ENCODE measurements around the gene ERP27.

Gene ERP27

DNA sequence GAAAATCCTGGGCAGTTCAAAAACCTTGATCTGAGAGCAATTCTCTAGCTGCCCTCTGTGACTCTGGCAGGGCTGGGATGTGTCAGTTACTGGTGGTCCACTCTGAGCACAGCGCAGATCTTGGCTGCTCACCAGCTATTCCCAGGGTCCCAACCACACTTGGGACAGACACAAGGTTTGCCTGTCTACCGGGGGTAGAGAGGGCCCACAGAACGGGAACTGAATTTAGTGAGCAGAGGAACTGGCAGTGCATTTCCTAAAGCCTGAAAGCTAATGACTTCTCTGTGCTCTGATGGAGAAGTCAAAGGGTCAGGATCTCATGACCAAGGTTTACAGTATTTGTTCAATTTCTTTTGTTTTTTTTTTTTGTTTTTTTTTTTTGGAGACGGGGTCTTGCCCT is 37.1 kb upstream of the ERP27 start:
- H3K4me1 ChIP-seq = no peaks in the 10 kb centered on the region
- no peaks in the 10 kb centered on the region for H3K9me3 ChIP-seq (ENCODE audit: control insufficient read depth, low read length)
- no peak overlapping the region for H2AFZ ChIP-seq
- H3K9ac ChIP-seq = no peak overlapping the region
- H3K4me2 ChIP-seq (ENCODE audit: low read length) = no peak overlapping the region
- no peaks in the 10 kb centered on the region for H3K27me3 ChIP-seq (ENCODE audit: control insufficient read depth, insufficient read depth, low read length)
- no peak for TF ChIP-seq CTCF (IDR thresholded peaks at IDR 0.05)
- no peak overlapping the region for H3K4me3 ChIP-seq (ENCODE audit: low read depth, low read length)
- no peaks in the 10 kb centered on the region for H3K36me3 ChIP-seq (ENCODE audit: control insufficient read depth, insufficient read depth, low read length)
- H3K79me2 ChIP-seq = no peaks in the 10 kb centered on the region
- no peak overlapping the region for H3K27ac ChIP-seq

DNA sequence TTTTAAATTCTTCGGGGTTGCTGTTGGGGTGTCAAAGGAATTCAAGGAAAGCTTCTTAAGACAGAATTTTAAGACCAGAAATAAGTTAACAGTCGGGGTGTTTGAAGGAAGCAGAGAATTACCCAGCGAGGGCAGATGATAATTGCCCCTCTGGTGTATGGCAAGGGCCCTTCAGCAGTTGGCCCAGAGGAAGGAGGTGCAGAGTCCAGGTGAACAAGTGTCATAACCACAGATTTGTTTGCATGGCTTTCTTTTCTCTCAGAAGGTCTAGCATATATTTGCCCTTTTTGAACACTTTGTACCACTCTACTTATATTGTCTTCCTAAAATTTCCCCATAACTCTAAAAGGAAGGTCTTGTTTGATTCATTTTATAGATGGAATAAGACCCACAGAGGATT is 36.3 kb upstream of the ERP27 start:
- Histone ChIP-seq H3K9me3 (ENCODE audit: control insufficient read depth, low read length) (no peaks in the 10 kb centered on the region), H3K27me3 (ENCODE audit: control insufficient read depth, insufficient read depth, low read length) (no peaks in the 10 kb centered on the region), H3K4me3 (ENCODE audit: low read depth, low read length) (no peak overlapping the region), H3K27ac (no peak overlapping the region), H3K4me1 (no peaks in the 10 kb centered on the region), H3K79me2 (no peaks in the 10 kb centered on the region), H3K36me3 (ENCODE audit: control insufficient read depth, insufficient read depth, low read length) (no peaks in the 10 kb centered on the region), H3K9ac (no peak overlapping the region), H2AFZ (no peak overlapping the region), H3K4me2 (ENCODE audit: low read length) (no peak overlapping the region)
- TF ChIP-seq CTCF (IDR thresholded peaks at IDR 0.05) = no peak

DNA sequence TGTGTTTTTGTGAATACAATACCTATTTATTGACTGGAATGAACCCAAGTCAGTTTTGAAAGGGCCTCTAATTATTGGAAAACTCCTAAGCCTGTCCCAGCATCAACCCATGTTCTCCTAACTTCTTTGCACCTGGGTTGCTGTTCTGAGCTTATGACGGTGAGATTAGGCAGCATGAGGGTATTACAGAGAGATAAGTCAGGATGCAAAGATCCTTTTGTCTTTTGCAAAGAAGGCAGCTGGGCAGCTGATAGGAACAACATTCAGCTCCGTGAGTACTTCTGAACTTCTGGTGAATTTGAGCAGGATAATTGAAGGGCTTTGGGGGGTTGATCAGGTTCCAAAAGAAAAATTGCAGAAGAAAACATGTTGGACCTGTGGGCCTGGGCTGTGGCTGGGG is 34.5 kb upstream of the ERP27 start, which contains the start of gene PDE6H:
TSS of gene PDE6H (plus strand) at position 227 of the 400 bp plus-strand sequence. CDS start 4,971 bp downstream, outside the sequence.
- no peaks in the 10 kb centered on the region for H3K79me2 ChIP-seq
- no peak within 1 kb of the TSS for H3K4me2 ChIP-seq (ENCODE audit: low read length)
- no peak within 1 kb of the TSS for H2AFZ ChIP-seq
- no peaks in the 10 kb centered on the region for H3K36me3 ChIP-seq (ENCODE audit: control insufficient read depth, insufficient read depth, low read length)
- H3K27ac ChIP-seq = no peak within 1 kb of the TSS
- H3K9me3 ChIP-seq (ENCODE audit: control insufficient read depth, low read length) = no peaks in the 10 kb centered on the region
- no peaks in the 10 kb centered on the region for H3K27me3 ChIP-seq (ENCODE audit: control insufficient read depth, insufficient read depth, low read length)
- no peaks in the 10 kb centered on the region for H3K4me1 ChIP-seq
- no peak within 1 kb of the TSS for H3K4me3 ChIP-seq (ENCODE audit: low read depth, low read length)
- H3K9ac ChIP-seq = no peak within 1 kb of the TSS
- TF ChIP-seq CTCF (IDR thresholded peaks at IDR 0.05) = no peak

GRCh38 chr12:14970473-14970872 is 32.1 kb upstream of the ERP27 start:
- no peaks in the 10 kb centered on the region for H3K9me3 ChIP-seq (ENCODE audit: control insufficient read depth, low read length)
- no peak overlapping the region for H3K9ac ChIP-seq
- H3K27me3 ChIP-seq (ENCODE audit: control insufficient read depth, insufficient read depth, low read length) = no peaks in the 10 kb centered on the region
- no peaks in the 10 kb centered on the region for H3K79me2 ChIP-seq
- H2AFZ ChIP-seq = no peak overlapping the region
- no peak for TF ChIP-seq CTCF (IDR thresholded peaks at IDR 0.05)
- H3K36me3 ChIP-seq (ENCODE audit: control insufficient read depth, insufficient read depth, low read length) = no peaks in the 10 kb centered on the region
- no peaks in the 10 kb centered on the region for H3K4me1 ChIP-seq
- no peak overlapping the region for H3K27ac ChIP-seq
- H3K4me2 ChIP-seq (ENCODE audit: low read length) = no peak overlapping the region
- no peak overlapping the region for H3K4me3 ChIP-seq (ENCODE audit: low read depth, low read length)

DNA sequence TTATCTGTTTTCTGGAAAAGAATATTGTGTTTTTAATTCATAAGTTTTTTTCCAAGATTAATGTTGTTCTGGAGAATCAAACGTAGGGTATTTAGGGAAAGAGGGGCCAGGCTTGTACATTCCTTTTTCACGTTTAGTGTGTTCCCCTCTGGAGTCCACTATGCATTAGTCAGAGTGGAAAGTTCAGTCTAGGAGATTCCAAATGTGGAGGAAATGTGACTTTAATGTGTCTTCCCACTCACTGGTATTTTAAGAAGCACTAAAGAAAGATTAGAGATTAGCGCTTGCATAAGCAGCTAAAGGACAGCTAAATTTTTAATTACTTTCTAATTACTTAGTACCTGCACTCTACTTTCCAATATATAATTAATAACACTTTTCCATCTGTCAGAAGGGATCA is 30.1 kb upstream of the ERP27 start:
- Histone ChIP-seq H3K9me3 (ENCODE audit: control insufficient read depth, low read length) (no peaks in the 10 kb centered on the region), H3K79me2 (no peaks in the 10 kb centered on the region), H3K4me2 (ENCODE audit: low read length) (no peak overlapping the region), H2AFZ (no peak overlapping the region), H3K4me3 (ENCODE audit: low read depth, low read length) (no peak overlapping the region), H3K27ac (no peak overlapping the region), H3K4me1 (no peaks in the 10 kb centered on the region), H3K27me3 (ENCODE audit: control insufficient read depth, insufficient read depth, low read length) (no peaks in the 10 kb centered on the region), H3K36me3 (ENCODE audit: control insufficient read depth, insufficient read depth, low read length) (no peaks in the 10 kb centered on the region), H3K9ac (no peak overlapping the region)
- TF ChIP-seq CTCF (IDR thresholded peaks at IDR 0.05) = no peak

All from parathyroid adenoma (tissue), 2 donors.